ENCODE data around the gene CDIP1.

CDIP1 gene

GRCh38 chr16:4514606-4515005 lies 24.0 kb downstream of the CDIP1 start:
- no peak for DNase-seq (ENCODE audit: low spot score)

GRCh38 chr16:4513881-4514280 lies 24.7 kb downstream of the CDIP1 start:
- DNase-seq (ENCODE audit: low spot score), result no peak

- DNase-seq (ENCODE audit: low spot score), result no peak
Observed at GRCh38 chr16:4513086-4513860, 25.3 kb downstream of the CDIP1 start.

GRCh38 chr16:4512473-4512872 lies 26.1 kb downstream of the CDIP1 start:
- DNase-seq (ENCODE audit: low spot score), result no peak

- DNase-seq (ENCODE audit: low spot score), result peak; percentile 85
Observed at GRCh38 chr16:4511441-4512082, 27.0 kb downstream of the CDIP1 start.

- DNase-seq (ENCODE audit: low spot score), result no peak
Observed at GRCh38 chr16:4510747-4511426, 27.7 kb downstream of the CDIP1 start.

- DNase-seq (ENCODE audit: low spot score), result no peak
Observed at GRCh38 chr16:4510131-4510530, 28.4 kb downstream of the CDIP1 start.

- DNase-seq (ENCODE audit: low spot score), result no peak
Observed at GRCh38 chr16:4509420-4509819, 29.2 kb downstream of the CDIP1 start.

- no peak for DNase-seq (ENCODE audit: low spot score)
Observed at GRCh38 chr16:4508806-4509205, 29.8 kb downstream of the CDIP1 start.

- no peak for DNase-seq (ENCODE audit: low spot score)
Observed at GRCh38 chr16:4507588-4508345, 30.8 kb downstream of the CDIP1 start.

GRCh38 chr16:4506450-4506849 lies 32.1 kb downstream of the CDIP1 start:
- peak; percentile 73 for DNase-seq (ENCODE audit: low spot score)

GRCh38 chr16:4505356-4506147 lies 33.0 kb downstream of the CDIP1 start:
- no peak for DNase-seq (ENCODE audit: low spot score)

- DNase-seq (ENCODE audit: low spot score), result no peak
Observed at GRCh38 chr16:4501071-4501478, 37.5 kb downstream of the CDIP1 start.

- no peak for DNase-seq (ENCODE audit: low spot score)
Observed at GRCh38 chr16:4500272-4500671, 38.3 kb downstream of the CDIP1 start.

- DNase-seq (ENCODE audit: low spot score), result no peak
Observed at GRCh38 chr16:4499196-4499555, 39.4 kb downstream of the CDIP1 start.

- DNase-seq (ENCODE audit: low spot score), result no peak
Observed at GRCh38 chr16:4498546-4499195, 39.9 kb downstream of the CDIP1 start.

- DNase-seq (ENCODE audit: low spot score), result no peak
Observed at GRCh38 chr16:4496305-4496704, 42.3 kb downstream of the CDIP1 start.

GRCh38 chr16:4495766-4496165 lies 42.8 kb downstream of the CDIP1 start:
- no peak for DNase-seq (ENCODE audit: low spot score)

- no peak for DNase-seq (ENCODE audit: low spot score)
Observed at GRCh38 chr16:4494746-4495490, 43.7 kb downstream of the CDIP1 start.

- no peak for DNase-seq (ENCODE audit: low spot score)
Observed at GRCh38 chr16:4491898-4492297, 46.7 kb downstream of the CDIP1 start.

All from D341Med (cell line).